Activated CD4-positive, alpha-beta T cell treated with anti-CD3 and anti-CD28 coated beads for 1 hour (primary cell): ENCODE results near the gene ASCL2.
"Not testable (repeated sequence)": the region's sequence is repeated elsewhere in the genome, so short reads cannot be mapped to it uniquely, and the experiment has no call there.

Experiments used
- DNase-seq: peaks from one replicate; pipeline ENCODE4 v3.0.0-alpha.2; 2020

ASCL2 gene

GRCh38 chr11:2296913-2297622 lies 26.7 kb upstream of the ASCL2 start:
- no peak for DNase-seq

DNA sequence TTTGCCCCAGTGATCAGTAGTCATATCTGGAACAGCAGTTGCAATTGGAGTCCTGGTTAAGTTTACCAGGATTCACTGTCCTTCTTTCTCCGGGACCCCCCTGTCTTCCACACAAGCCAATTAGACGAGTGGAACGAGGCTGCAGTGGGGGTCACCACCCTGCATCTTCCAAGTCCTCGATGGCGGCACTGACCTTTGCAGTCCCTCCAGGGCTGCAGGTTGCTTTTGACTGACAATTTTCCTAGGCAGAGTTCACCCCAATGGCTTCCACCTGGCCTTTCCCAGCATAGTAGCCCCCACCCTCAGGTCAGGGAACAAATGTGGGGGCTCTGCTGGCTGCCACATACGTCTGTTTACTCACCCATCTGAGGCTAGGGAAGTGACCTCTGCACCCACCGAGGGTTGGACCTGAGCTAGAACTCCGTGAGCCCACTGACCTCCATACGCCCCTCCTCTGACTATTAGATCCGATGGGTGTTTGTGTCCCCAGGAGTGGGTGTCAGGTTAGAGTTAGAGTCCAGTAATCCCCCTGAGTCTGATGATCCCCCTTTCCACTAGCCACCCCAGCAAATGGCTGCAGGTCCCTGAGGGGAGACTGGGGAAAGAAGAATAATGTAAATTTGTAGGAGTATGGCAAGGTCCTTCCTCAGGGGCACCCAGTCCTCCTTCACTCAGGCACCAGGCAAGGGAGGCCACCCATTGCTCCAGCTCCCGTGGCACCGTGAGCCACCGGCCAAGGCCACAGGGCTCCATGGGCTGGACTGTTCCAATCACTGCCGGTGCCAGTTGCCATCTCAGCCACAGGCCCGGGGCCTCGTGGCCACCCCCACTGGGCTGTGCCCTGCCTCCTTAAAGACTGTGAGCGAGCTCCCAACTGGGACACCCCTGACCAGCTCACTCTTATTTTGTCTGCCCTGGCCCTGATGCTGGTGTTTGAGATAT lies 25.9 kb upstream of the ASCL2 start:
- DNase-seq = peak; percentile 6

DNA sequence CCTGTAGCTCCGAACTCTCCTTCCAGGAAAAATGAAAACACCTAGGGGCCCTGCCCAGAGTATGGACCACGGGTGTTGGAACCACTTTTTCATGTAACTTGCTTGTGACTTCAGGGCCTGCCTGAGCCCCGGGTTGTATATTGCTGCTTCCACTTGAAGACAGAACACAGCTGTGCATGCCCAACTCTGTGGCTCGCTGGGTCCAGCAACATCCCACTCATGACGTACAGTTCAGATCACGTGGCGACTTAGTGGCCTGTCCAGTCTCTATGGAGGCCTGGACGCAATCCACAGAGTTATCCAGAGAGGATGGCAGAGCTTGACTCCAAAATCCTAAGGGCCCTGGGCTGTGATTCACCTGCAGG lies 24.5 kb upstream of the ASCL2 start:
- DNase-seq = no peak

DNA sequence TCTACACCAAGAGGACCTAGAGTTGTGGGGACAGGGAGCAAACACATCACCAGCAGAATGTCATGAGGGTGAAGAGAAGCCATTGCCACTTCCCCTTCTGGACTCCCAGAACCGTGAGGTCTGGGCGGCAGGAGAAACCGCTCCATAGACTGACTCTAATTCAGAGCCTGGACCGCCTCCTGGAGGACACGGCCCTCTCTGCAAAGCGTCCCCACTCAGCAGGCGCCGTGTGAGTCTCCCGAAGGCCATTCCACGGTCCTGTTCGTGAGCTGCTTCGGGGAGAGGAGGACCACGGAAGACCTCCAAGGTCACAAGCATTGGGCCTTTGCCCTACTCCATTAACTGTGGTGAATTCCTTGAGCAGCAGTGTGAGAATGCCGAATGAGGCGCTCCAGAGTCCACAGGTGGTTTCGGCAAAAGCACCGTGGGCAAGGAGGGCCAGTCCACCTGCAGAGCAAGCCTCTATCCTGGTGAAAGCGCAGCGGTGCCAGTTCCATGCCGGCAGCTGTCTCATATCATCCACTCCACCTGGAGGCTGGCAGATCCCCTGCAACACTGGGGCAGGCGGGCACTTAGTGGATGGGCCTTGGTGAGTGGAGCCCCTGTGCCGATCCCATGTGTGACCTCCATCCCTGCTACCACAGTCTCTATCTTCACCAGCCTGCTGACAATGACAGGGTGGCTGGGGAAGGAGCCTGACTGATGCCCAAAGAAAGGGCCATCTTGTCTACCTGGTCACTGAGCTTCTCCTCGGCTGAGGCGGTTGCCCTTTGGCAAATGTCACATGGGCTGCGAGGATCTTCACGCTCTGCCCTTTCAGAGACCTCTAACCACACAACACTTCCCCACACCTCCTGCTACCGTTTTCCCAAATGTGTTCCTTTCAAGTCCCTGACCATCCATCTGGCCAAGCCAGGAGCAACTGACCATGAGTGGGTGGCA lies 23.9 kb upstream of the ASCL2 start:
- peak; percentile 6 for DNase-seq

GRCh38 chr11:2293531-2293971 lies 23.2 kb upstream of the ASCL2 start:
- peak; percentile 6 for DNase-seq

DNA sequence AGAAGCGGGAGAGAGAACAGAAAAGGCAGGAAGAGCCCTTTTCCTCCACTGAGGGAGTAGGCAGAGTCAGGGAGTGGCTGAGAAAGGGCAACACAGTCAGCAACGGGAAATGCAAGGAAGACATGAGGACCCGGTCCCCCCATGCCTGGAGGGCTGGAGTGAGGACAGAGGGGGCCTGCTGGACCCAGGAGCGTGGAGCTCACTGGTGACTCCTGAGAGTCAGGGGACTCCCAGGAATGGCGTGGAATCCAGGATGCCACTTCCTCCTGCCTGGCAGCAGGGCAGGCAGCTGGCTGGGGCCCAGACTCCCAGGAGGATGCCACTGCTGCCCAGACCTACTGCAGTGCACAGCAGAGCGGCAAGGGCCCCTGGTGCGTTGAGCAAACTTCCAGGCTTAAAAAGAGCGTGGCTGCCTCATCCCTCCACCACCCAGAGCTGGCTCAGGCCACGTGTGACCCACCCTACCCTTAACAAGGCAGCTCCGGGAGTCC lies 20.0 kb upstream of the ASCL2 start:
- DNase-seq = no peak

GRCh38 chr11:2289859-2290258 lies 19.5 kb upstream of the ASCL2 start:
- DNase-seq = no peak

DNA sequence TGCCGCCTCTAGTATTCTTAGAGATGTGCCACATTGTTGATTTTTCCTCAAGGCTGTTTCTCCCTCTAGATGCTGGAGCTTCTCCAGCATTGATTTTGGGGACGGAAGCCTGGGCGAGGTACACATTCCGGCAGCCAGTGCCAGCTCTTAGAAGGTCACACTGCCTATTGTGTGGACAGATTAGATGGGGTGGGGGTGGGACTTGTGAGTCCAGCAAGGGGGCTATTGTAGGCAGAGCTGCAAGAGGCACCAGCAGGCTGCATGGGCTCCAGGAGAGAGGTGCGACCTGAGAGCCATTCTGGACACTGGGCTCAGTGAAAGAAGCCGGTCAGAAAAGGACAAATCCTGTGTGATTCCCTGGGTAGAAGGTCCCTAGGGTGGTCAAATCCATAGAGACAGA lies 19.0 kb upstream of the ASCL2 start:
- no peak for DNase-seq

GRCh38 chr11:2287091-2287490 lies 16.7 kb upstream of the ASCL2 start:
- no peak for DNase-seq

GRCh38 chr11:2286350-2286749 lies 16.0 kb upstream of the ASCL2 start:
- not testable (repeated sequence) for DNase-seq

DNA sequence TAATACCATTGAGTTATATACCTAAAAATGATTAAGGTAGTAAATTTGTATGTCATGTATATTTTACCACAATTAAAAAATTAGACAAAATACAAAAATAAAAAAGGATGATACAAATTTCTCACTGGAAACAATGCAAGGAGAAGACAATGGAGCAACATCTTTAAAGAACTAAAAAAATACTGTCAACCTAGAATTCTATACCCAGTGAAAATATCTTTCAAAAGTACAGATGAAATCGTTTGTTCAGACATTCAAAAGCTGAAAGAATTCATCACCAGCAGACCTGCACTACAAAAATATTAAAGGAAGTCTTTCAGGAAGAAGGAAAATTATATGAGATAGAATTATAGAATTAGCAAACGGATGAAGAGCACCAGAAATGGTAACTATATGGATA lies 9.8 kb upstream of the ASCL2 start:
- DNase-seq = no peak

DNA sequence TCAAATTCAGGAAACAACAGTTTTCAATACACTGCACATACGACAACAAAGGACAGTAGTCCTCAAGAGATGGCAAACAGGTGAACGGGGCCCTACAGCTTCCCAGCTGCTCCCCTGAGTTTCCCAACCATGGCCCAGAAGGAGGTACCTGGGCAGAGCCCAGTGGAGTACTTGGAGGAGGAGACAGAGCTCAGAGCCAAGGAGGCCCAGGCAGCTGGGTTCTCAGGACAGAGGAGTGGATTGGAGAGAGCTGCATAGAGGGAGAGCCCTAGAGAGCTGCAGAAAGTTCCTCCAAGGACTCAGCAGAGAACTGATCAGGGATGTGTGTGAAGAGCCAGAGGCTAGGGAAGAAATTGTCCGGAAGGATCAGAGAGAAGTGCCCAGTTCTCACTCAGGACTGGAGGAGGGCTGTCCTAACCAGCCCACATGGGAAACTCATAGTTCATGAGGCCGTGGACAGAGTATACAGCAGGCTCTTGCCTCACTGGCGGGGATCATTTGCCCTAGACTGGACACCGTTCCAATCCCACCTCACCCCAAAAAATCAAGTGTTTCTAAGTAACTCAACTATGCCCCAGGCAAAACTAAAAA lies 7.6 kb upstream of the ASCL2 start:
- no peak for DNase-seq

GRCh38 chr11:2277008-2277346 lies 6.6 kb upstream of the ASCL2 start:
- DNase-seq = no peak

DNA sequence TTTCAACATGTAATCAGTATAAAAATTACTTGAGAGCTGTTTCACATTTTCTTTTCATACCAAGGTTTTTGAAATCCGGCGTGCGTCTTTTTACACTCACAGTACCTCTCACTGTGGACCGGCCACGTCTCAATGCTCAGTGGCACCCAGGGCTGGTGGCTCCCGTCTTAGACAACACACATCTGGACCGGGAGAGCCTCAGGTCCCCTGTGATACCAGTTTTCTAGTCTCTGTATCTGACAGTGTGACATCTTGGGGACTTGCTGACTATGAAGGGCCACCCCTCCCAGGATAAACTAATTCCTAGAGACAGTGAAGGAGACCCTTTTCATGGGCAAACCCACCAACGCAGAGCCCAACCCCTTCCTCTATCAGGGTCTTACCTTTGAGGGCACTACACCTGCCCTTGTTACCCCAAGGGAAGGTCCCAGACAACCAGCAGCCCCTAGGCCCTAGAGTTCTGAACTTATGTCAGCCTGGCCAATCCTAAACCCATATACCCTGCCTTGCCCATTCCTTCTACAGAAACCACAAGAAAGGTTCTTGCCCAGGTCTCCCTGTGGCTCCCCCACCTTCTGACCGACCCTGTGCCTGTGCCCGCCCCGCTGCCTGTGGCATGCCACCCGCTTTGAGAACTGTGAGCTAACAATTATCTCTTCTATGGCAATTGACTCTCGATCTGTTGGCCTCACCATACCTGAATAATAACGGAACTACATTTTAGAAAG lies 6.1 kb upstream of the ASCL2 start:
- no peak for DNase-seq

DNA sequence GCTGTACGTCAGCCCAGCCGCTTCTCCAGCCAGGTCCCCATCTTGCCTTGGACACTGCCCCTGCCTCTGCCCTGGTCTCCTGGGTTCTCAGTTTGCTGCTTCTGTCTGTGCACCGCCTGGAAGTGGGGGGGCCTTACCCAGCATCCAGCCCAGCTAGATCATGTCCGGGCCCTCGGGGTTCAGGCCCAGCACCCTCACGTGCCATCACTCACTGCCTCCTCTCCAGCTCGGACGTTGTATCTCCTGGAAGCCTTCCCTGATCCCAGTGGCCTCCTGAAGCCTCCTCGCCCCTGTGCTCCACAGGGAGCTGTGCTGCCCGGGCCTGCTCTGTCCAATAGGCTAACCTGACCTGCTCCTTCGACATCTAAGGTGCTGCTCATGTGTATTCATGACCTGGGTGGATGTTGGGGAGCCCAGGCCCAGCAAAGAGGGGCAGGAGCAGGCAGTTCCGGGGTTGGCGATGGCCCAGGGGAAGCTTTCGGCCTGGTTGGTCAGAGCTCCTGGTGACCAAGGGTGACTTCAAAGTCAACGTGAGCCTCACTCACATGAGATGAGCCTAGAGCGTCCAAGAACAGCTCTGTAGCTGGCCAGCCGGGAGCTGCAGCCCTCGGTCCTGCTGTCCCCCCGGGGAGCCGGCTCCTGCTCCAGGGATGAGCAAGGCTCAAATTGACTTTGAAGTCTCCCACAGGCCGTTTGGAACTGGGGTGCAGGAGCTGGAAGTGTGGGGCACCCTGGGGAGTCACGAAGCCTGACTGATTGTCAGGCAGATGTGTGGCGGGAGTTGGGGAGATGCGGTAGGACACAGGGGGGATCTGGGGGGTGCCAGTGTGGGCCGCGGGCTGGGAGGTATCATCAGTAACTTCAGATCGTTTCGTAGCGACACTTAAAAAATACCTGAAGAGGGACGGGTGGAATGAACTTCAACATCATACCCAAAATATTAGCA lies 5.2 kb upstream of the ASCL2 start:
- no peak for DNase-seq

DNA sequence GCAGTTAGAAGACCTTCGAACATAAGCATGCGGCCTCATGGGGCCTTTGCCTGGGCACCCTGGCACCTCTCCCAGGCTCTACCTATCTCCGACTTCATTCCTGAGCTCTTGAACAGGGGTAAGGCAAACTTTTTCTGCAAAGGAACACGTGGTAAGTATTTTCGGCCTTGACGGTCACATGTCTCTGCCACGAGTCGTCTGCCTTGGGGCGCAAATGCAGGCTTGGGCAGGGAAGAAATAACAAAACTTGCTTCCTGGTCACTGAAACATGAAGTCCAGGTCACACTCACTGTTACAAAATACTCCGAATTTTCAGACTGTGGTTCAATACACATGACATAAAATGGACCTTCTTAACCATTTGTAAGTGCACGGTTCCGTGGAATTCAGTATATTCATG lies 3.4 kb upstream of the ASCL2 start:
- DNase-seq = no peak

DNA sequence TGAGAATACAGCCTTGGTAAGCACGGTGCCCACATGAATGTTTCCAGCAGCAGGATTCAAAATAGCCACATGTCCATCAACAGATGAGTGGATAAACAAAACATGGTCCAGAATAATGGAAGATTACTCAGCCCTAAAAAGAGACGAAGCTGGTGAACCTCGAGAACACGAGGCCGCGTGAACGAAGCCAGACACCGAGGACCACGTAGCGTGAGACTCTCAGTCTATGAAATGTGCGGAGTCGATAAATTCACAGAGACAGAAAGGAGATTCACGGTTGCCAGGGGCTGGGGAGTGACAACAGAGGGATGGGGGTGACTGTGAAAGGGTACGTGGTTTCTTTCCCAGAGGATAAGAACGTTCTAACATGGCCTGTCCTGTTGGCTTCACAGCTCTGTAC lies 2.9 kb upstream of the ASCL2 start:
- no peak for DNase-seq

- DNase-seq = no peak
These were observed 2.5 kb upstream of the ASCL2 start for GRCh38 chr11:2272946-2273280.

DNA sequence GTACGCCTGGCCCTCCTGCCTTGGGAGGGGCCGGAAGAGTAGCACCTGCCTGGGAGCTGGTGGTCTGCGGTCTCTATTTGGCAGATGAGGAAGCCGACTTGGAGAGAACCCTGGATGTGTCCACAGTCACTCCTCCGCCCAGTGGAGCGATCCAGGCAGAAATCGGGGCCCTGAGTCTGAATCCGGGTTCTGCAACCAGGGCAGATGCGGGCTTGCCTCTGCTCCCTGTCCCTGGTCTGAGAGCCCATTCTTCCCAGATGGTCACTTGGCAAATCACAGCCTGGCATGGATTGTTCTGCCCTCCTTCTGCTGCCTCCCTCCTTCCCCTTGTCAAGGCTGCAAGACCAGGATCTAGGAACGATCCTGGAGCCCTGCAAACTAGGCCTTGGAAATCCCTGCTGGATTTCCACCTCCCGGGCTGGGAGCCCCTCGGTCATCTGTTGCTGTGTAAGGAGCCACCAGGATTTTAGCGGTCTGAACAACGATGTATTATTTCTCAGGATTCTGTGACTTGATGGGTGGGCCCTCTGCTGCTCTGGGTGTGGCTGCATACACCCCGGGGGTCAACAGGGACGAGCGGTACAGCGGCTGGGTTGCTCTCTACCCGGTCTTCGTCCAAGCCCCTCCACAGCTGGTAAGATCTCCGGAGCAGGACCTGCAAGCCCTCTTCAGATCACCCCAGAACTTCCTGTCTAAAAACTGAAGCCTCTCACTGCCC lies 2.0 kb upstream of the ASCL2 start:
- no peak for DNase-seq
